HG02571 (cell line): ENCODE results near the gene PSD4.

ENCODE experiments used
- ATAC-seq: cut with Tn5 transposase; IDR thresholded peaks from one replicate; pipeline ENCODE4 v1.9.1; 2021; ENCODE audit warnings: mild to moderate bottlenecking, moderate library complexity; ENCODE audit not compliant: unreplicated experiment

Gene PSD4

DNA sequence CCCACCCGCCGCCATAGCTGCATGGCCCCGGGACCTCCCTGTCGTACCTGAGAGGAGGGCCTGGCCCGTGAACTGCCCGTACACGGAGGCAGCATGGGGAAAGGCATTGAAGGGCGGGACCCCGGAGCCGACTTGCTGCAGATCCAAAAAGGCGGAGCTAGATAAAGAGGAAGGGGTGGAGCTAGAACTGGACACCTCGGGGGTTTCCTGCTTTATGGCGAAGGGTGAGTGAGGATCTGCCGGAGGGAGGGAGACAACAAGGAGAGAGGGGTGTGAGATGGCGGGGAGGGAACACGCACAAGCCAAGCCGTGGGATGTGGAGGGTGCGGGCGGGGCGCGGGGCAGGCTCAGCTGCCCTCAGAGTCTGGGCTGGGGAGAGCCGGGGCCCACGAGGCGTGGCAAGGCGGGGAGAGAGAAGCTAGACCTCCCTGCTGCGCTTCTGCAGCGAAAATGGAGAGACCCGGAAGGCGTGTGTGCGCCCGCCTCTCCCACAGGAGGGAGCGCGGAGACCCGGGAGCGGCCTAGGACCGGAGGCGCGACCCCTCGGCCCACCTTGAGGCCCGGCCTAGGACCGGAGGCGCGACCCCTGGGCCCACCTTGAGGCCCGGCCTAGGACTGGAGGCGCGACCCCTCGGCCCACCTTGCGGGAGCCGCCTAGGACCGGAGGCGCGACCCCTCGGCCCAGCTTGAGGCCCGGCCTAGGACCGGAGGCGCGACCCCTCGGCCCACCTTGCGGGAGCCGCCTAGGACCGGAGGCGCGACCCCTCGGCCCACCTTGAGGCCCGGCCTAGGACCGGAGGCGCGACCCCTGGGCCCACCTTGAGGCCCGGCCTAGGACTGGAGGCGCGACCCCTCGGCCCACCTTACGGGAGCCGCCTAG is 61.8 kb downstream of the PSD4 start:
- ATAC-seq, result peak; percentile 91

DNA sequence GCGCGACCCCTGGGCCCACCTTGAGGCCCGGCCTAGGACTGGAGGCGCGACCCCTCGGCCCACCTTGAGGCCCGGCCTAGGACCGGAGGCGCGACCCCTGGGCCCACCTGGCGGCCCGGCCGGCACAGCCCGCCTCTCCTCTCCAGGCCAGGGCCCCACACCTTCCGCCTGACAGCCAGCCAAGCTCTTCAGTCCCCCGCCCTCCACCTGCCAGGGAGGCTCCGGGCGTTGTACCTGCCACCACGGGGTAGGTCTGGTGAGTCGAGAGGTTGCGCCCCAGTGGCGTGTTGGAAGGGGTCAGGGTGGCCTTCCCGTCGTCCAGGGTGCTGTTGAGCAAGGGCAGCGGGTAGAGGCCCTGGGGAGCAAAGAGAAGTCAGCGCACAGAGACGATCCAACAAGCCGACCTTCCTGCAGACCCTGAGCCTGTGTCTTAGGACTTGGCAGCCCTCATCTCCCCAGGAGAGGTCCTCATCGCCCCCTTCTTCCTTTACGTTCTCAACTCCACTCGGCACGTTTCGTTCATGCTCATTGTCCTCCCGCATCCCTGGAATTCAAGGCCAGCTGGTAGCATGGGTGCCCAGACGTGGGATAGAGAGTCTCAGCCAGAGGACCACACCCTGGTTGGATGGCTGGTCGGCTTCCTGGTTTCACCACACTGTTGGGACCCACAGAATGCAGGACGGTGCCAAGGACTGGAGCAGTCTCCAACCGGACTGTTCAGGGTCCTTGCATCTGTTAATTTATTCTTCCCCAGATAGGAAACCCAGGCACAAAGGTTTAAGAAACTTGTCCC is 62.8 kb downstream of the PSD4 start:
- no peak for ATAC-seq

DNA sequence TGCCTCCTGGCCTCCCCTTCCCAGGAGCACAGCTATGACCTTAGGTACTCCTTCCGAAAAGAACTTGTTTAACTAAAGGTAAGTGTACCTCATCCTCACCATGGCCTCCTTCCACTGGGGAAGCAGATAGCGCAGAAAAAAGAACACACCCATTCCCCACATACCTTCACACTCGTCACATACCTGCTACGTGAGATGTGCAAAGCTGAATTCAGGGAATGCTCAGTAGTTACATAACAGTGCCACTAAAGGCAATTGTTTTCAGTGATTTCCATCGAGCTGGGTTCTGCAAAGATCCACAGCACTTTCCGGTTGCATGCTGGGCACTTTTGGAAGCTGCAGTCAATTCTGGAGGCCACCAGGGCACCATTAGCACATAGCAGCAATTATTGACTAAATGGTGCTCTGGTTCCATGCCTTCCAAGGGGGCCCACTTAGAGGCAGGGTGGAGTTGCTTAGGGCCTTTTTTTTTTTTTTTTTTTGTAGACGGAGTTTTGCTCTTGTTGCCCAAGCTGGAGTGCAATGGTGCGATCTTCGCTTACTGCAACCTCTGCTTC is 63.9 kb downstream of the PSD4 start:
- ATAC-seq, result no peak

DNA sequence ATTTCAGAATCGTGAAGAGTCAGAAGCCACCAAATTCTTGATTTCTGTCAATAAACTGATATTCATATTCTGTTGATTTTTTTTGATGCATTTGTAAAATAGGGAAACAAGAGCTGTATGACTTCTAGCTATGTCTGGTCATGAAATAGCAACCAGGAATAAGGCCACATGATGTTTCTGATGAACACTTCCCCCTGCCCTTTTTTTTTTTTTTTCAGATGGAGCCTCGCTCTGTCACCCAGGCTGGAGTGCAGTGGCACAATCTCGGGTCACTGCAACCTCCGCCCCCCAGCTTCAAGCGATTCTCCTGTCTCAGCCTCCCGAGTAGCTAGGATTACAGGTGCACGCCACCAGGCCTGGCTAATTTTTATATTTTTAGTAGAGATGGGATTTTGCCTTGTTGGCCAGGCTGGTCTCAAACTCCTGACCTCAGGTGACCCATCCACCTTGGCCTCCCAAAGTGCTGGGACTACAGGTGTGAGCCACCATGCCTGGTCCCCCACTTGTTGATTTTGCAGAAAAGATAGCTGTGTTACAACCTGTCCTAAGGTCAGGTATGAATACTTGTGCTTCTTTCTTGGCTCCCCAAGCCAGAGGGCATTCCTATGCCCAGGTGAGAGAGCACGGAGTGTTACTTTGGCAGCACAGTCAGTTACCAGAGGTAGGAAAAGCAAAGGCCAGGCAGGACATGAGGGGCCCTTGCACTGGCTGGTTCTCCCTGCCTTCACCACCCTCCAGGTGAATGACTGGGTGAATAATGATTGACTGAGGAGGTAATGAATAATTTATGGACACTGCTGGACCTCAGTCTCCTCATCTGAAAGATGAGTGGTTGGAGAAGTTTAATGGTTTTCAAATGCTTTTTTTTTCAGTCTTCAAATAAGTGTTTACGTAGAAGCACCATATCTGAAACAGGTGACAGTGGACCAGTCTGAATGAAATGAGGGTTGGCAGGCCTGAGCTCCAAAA is 65.4 kb downstream of the PSD4 start:
- ATAC-seq, result no peak

DNA sequence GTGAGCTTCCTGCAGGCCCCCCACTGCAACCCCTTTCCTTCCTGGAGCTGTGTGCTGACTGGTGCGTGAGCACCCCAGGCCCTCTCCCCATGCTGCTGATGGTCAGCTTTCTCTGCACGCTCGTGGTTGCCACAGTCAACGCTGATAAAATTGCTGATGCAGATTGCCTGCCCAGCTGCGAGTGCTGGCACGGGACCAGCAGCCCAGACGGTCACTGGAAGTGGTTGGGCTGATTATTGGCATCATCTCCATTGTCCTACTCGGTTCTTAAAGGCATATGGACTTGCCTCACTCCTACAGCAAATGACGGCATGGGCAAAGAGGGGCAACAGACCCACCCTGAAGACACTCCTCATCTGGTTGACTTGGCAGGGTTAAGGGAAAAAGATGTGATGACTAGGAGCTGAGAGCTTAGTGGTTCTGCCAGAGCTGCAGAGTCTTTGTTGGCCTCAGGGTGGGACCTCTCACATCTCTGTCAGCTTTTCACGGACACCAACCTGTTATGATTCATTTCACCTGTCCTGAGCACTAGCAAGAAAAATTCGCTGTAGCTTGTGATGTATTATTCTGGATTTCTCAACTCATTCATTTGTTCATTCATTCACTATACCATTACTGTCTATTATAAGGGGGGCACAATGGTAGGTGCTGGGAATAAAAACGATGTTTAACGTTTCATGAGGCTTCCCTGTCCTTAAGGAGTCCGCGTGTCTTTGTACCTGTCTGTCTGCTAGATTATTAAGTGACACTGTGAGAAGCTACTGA is 66.6 kb downstream of the PSD4 start:
- ATAC-seq, result no peak

DNA sequence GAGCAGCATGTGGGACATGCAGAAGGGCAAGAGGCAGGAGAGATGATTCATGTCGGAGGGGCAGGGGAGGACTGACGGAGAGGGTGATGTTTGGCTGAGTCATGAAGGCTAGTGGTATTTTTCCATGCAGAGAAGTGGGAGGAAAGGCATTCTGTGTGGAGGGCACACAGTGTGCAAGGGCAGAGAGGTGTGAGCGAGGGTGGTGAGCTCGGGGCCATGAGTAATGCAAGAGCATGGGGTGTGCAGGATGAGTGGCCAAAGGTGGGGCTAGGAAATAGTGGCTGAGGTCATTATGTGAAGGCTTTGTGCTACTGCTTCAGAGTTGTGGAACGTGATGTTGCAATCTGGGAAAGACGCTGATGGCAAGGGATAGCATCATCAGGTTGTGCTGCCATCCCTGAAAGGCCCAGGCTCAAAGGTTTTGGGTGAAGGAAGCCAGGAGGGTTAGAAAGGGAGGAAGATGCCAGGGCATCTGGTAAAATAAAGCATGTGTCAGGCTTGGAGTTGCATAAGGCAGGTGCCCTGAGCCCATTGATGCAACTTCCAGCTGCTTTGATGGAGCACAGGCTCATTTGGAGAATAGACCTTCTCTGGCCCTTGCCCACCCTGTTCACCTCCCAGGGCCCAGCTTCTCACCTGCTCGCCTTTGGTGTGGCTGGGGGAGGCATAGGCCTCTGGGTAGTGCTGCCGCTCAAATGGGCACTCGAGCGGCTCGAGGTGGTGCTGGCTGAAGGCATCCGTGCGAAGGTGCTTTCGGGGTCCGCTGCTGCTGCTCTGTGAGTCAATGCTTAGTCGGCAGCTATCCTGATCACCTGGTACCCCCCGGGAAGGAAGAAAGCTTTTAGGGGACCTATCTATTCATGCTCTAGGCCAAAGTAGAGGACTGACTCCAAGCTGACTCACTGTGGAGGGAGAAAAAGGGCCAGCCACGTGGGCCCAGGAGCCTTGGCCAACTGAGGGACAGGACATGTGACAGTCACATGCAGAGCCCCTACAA is 67.4 kb downstream of the PSD4 start:
- no peak for ATAC-seq

DNA sequence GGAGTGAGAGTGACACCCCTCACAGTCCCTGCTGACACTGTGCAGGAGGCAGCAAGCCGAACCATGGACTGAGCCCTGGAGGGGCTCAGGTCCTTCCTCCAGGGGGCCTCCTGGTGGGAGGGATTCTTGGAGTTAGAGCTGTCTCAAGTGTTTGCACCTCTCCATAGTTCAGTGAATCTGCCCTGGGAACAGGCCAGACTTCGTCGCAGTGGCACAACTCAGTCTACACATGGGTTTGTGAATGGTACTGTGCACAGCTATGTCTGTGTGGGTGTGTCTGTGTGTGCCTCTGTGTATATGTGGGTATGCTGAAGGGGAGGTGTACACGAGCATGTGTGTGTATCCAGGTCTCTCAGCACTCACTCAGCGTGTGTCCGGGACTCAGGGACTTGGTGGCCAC is 68.6 kb downstream of the PSD4 start:
- no peak for ATAC-seq

DNA sequence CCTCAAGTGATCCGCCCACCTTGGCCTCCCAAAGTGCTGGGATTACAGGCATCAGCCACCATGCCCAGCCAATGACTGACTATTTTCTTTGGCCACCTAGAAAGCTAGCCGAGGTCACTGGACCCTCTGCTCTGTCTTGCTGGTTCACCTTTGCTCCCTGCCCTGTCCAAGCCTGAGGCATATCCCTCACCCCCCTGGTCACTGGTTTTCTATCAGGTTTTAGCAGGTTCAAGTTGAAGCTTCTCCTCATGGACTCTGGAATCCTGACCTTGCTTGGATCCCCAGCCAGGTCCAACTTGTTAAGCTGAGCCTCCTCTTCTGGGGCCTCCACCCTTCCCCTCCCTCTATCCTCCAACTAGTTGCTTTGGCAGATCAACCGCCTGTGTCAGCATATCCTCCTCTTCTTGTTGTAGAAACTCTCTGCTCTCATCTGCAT is 71.5 kb downstream of the PSD4 start:
- ATAC-seq, result no peak

DNA sequence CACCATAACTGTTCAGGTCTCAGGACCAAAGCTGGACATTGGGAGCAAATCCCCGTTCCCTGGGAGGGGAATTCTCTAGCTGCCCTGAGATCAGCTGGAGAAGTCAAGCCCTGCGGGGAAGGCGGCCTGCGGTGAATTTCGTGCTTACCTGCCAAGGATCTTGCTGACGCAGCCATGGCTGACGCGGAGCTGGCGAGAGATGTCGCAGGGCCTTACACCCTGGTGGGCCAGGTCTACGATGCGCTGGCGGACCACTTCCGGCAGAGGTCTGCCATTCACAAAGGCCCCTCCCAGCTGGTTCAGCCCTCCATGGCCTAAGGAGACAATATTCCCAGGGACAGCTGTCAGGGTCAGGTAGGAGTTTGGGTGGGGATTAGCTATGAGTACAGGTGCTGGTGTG is 72.8 kb downstream of the PSD4 start:
- no peak for ATAC-seq

DNA sequence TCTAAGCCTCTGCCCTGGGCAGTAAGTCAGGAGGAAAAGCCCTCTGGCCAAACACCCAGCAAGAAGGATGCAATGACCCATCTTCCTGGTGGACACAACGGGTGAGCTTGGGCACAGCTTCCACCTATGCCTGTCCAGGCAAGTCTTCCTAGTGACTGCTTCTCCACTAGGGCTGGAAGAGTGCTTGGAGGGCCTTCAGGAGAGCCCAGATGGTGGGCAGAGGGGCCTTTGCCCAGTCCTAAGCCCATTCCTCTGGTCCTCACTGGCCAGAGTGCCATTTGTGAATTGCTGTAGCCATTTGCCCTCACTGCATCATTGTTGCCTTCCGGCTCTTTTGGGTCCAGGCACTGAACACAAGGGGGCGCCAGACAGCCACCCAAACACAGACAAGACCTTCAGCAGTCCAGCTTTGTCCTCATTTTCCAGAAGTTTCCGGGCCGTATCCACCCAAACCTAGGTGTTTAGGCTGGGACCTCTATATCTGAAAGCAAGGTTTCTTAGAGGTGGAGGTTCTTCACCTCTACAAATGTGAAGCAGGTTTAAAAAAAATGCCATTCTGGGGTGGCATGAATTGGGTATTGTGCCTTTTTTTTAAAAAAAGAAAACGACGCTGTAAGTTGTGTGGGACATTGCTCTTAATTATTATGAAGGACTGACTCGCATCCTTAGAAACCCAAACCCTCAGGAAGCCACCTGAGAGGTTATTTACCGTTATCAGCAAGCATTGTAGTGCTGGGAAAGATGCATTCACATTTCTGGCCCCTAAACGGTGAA is 75.4 kb downstream of the PSD4 start:
- no peak for ATAC-seq

DNA sequence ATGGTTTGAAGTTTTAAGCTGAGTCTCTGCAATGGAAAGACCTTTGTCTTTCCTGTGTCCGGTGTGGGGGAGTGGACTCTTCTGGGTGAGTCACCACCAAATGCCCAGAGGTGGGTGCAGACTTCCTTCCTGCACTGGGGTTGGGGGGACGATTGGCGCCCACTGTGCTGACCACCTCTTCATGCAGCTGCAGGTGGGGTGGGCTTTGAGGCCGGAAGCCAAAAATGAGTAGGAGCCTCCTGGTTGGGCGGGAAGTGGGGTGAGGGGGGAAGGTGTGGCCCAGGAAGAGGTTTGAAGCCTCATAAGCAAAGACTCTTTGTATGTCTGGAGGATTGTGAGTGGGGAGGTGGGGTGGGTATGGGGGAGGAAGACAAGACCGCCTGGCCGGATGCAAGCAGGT is 77.3 kb downstream of the PSD4 start:
- ATAC-seq, result no peak

DNA sequence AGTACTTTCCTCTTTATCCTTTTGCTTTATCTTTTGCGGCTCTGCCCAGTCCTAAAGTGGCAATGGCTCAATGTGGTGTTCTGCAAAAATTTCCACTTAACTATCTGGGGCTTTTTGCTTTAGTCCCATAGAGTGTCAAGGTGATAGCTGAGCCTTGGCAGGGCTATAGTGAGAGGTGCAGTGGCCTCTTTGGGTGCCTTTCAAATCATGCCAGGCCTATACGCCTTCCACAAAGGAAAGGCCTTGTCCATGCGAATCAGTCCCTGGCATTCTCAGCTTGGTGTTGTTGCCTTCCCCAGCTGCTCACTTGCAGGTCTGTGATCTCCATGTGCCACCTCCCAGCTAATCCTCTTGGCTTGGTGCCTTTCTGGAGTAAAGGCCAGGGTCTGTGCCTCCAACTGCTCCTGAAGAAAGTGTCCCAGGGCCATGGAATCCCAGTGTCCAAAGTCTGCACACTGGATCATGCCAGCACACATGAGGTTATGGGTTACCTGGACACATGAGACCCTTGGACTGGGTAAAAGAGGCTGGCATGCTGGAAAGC is 78.3 kb downstream of the PSD4 start:
- ATAC-seq, result no peak

DNA sequence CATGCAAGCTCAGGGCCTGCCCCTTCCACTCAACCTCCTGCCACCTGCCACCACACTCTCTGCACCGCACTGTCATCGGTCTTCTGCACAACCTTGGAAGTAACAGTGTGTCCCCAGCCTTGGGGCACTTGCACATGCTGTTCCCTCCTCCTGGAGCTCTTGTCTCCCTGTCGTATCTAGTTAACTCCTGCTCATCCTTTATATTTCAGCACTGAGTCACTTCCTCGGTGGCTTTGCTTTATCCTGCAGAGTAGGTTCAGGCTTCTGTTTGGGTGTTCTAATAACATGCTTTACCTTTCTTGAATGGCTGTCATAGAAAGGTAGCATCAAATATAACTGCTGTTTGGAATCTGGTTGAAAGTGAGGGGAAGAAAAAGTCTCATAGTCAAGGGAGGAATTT is 79.7 kb downstream of the PSD4 start:
- ATAC-seq, result no peak

DNA sequence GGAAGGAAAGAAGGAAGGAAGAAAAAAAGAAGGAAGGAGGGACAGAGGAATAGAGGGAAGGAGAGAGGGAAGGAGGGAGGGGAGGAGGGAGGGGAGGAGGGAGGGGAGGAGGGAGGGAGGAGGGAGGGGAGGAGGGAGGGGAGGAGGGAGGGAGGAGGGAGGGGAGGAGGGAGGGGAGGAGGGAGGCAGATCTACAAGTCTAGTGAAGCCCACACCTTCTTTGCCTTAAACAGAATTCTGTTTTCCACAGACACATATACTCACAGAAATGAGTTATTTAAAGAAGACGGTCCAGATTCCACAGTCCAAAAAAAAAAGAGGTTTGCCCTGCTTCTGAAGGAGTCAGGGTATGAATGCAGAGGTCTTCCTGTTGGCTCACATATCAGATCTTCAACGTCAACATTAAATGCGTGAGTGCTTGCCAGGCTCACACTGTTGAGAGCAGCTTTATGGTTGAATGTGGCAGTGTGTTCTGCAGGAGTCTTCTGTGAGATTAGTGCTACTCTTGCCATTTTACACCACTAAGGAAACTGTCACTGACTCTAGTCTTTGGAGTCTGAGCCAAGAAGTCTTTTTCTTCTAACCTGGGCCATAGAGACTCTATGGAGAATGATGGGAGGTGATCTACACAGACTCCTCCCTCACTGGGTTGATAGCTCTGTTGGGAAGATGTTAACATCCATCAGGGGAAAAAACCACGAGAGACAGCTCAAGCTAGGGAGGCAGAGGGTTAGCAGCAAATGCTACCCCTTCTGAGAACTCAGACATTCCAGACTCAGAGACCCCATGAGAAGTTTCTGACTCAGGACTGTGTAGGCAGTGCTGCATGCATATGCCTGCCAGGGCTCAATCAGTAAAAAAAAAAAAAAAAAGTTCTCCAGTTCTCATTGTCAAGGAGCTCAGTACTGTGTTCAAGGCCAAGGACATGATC is 81.6 kb downstream of the PSD4 start:
- ATAC-seq, result no peak

DNA sequence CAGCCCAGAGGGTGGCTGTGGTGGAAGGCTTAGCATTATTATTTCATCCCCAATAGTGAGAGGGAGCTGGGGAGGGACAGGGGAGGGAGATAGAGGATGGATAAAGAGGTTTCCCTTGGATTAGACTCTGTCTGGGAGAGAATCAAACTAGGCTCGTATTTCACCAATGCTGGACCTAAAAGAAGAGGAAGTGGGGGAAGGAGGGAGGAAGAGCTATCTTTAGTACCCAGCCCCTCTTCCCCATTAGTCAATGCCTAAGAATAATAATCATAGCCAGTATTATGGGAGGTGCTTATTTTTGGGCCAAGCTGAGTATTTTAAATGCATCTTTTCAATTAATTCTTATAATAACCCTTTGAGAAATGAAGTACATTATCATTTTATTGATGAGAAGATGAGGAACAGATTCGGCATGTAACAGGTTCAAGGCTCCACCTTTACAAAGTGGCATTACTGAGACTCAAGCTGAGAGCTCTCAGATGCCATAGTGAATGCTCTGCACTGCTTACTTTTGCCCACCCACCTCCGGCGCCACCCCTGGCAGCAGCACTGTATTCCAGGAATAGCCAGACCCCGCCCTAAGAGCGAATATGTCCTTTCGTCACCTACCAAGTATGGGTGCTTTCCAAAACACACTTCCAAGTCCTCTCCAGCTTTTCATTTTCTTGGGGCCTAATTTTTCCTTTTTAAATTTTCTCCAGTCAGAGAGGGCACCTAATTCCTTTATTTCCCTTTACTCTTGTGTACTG is 83.9 kb downstream of the PSD4 start:
- no peak for ATAC-seq
